ENCODE data around the gene LSAMP. TPM values are rescaled to one million over a fixed set of nuclear protein-coding genes. Genes with fewer than 3 reads are reported as not detected.

LSAMP gene
- total and polyA plus RNA-seq, 8 donors, result 17.3 to 28.0 (median 26.0) TPM

GRCh38 chr3:116046350-116046749 is 398.9 kb downstream of the LSAMP start:
- H3K36me3 ChIP-seq, result no peaks in the 10 kb centered on the region
- ATAC-seq (no peak), DNase-seq (no peak)
- no peak for TF ChIP-seq CTCF (IDR thresholded peaks at IDR 0.05)
- H3K27me3 ChIP-seq, result no peaks in the 10 kb centered on the region
- H3K27ac ChIP-seq, result no peak overlapping the region
- H3K9me3 ChIP-seq, result no peaks in the 10 kb centered on the region
- intact Hi-C loops (cut with DNase I), result no loop called here
- no peaks in the 10 kb centered on the region for H3K4me1 ChIP-seq
- H3K4me3 ChIP-seq, result no peak overlapping the region

DNA sequence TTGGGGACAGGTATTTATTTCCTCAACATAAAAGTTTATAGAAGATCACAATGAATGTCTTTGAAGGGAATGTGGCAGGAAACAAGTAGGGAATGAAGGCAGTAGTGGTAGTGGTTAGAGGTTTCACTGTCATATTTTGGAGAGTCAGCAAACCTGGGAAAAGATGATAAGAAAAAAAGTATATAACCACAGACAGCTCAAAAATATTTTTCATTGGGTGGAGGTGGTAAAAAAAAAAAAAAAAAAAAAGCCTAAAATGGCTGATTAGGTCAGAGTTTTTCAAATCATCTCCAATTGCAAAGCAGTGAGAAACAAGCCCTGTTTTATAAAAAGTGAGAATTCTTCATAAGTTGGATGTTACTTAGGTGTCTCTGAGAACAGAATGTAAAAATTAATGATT is 400.0 kb downstream of the LSAMP start:
- no peaks in the 10 kb centered on the region for H3K4me1 ChIP-seq
- H3K27ac ChIP-seq, result no peak overlapping the region
- H3K4me3 ChIP-seq, result no peak overlapping the region
- intact Hi-C loops (cut with DNase I), result no loop called here
- no peak for TF ChIP-seq CTCF (IDR thresholded peaks at IDR 0.05)
- ATAC-seq (no peak), DNase-seq (no peak)
- no peaks in the 10 kb centered on the region for H3K9me3 ChIP-seq
- no peaks in the 10 kb centered on the region for H3K36me3 ChIP-seq
- H3K27me3 ChIP-seq, result no peaks in the 10 kb centered on the region

- Histone ChIP-seq H3K27ac (no peak overlapping the region), H3K9me3 (no peaks in the 10 kb centered on the region), H3K4me1 (no peaks in the 10 kb centered on the region), H3K36me3 (no peaks in the 10 kb centered on the region), H3K4me3 (no peak overlapping the region), H3K27me3 (no peaks in the 10 kb centered on the region)
- ATAC-seq (no peak), DNase-seq (no peak)
- intact Hi-C loops (cut with DNase I), result no loop called here
- TF ChIP-seq CTCF (IDR thresholded peaks at IDR 0.05), result no peak
Observed at GRCh38 chr3:116040152-116040551, 405.1 kb downstream of the LSAMP start.

GRCh38 chr3:116039651-116039985 is 405.7 kb downstream of the LSAMP start:
- Histone ChIP-seq H3K4me1 (no peaks in the 10 kb centered on the region), H3K36me3 (no peaks in the 10 kb centered on the region), H3K27me3 (no peaks in the 10 kb centered on the region), H3K27ac (no peak overlapping the region), H3K4me3 (no peak overlapping the region), H3K9me3 (no peaks in the 10 kb centered on the region)
- no peak for TF ChIP-seq CTCF (IDR thresholded peaks at IDR 0.05)
- no peak for DNase-seq
- intact Hi-C loops (cut with DNase I), result no loop called here
- ATAC-seq, result no peak

DNA sequence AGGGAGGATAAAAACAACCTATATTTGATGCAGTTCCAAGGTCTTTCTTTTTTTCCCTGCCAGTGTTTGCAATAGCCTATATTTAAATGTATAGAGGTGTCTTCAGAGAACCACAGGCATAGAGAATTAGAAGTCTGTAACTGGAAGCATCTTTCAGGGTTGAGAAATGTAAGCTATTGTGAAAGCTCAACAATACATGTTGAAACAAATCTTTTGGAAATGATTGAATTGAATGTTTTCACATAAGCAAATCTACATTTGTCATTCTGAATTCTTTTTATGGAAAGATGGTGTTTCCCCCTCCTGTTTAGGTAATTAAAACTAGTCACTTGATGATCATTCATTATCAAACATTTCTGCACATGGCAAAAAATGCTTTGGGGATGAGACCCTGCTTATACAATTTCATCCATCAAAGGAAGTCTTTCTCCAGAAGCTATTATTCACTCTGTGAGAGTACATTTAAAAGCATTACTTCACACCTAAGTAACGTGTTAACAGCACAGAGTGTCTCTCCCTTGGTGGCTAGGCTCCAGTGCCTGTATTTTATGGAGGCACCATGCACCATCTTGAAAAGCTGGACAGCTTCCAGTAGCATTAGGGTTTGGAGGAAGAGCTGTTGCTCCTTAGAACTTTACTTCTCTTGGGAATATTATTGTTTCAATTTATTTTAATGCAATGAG is 406.2 kb downstream of the LSAMP start:
- Histone ChIP-seq H3K4me1 (no peaks in the 10 kb centered on the region), H3K36me3 (no peaks in the 10 kb centered on the region), H3K4me3 (no peak overlapping the region), H3K9me3 (no peaks in the 10 kb centered on the region), H3K27me3 (no peaks in the 10 kb centered on the region), H3K27ac (no peak overlapping the region)
- DNase-seq, result no peak
- intact Hi-C loops (cut with DNase I), result no loop called here
- ATAC-seq, result no peak
- TF ChIP-seq CTCF (IDR thresholded peaks at IDR 0.05), result no peak

All from left lung (tissue), 10 donors.